Measurements from ENCODE around the gene GRAP2.

GRAP2 gene

GRCh38 chr22:40014667-40015248 lies 113.9 kb downstream of the GRAP2 start:
- H3K4me1 ChIP-seq (ENCODE audit: control insufficient read depth, insufficient read depth, low read length): no peaks in the 10 kb centered on the region
- no peak for DNase-seq (ENCODE audit: low read depth)
- H3K9ac ChIP-seq (ENCODE audit: low read length): no peak overlapping the region
- peaks cover 60% of the 10 kb centered on the region for H3K27me3 ChIP-seq (replicated peaks; ENCODE audit: control insufficient read depth, insufficient read depth, low read length)
- H3K36me3 ChIP-seq (ENCODE audit: control insufficient read depth, insufficient read depth, low read length, severe bottlenecking): no peaks in the 10 kb centered on the region
- H3K9me3 ChIP-seq (ENCODE audit: control insufficient read depth, low read length): no peaks in the 10 kb centered on the region
- H3K4me3 ChIP-seq (ENCODE audit: low read length): no peak overlapping the region

GRCh38 chr22:40015358-40015976 lies 114.6 kb downstream of the GRAP2 start:
- no peaks in the 10 kb centered on the region for H3K36me3 ChIP-seq (ENCODE audit: control insufficient read depth, insufficient read depth, low read length, severe bottlenecking)
- H3K4me1 ChIP-seq (ENCODE audit: control insufficient read depth, insufficient read depth, low read length): no peaks in the 10 kb centered on the region
- H3K27me3 ChIP-seq (replicated peaks; ENCODE audit: control insufficient read depth, insufficient read depth, low read length): peaks cover 56% of the 10 kb centered on the region
- H3K9ac ChIP-seq (ENCODE audit: low read length): no peak overlapping the region
- H3K9me3 ChIP-seq (ENCODE audit: control insufficient read depth, low read length): no peaks in the 10 kb centered on the region
- DNase-seq (ENCODE audit: low read depth): no peak
- no peak overlapping the region for H3K4me3 ChIP-seq (ENCODE audit: low read length)

GRCh38 chr22:40018051-40018450 lies 117.2 kb downstream of the GRAP2 start:
- Histone ChIP-seq H3K27me3 (replicated peaks; ENCODE audit: control insufficient read depth, insufficient read depth, low read length) (peaks cover 58% of the 10 kb centered on the region), H3K4me3 (ENCODE audit: low read length) (no peak overlapping the region), H3K36me3 (ENCODE audit: control insufficient read depth, insufficient read depth, low read length, severe bottlenecking) (no peaks in the 10 kb centered on the region), H3K9ac (ENCODE audit: low read length) (no peak overlapping the region), H3K4me1 (ENCODE audit: control insufficient read depth, insufficient read depth, low read length) (peaks cover 5% of the 10 kb centered on the region), H3K9me3 (ENCODE audit: control insufficient read depth, low read length) (no peaks in the 10 kb centered on the region)
- no peak for DNase-seq (ENCODE audit: low read depth)

- DNase-seq (ENCODE audit: low read depth): no peak
- H3K9ac ChIP-seq (ENCODE audit: low read length): no peak overlapping the region
- no peaks in the 10 kb centered on the region for H3K9me3 ChIP-seq (ENCODE audit: control insufficient read depth, low read length)
- H3K36me3 ChIP-seq (ENCODE audit: control insufficient read depth, insufficient read depth, low read length, severe bottlenecking): no peaks in the 10 kb centered on the region
- H3K4me1 ChIP-seq (ENCODE audit: control insufficient read depth, insufficient read depth, low read length): peaks cover 7% of the 10 kb centered on the region
- peaks cover 59% of the 10 kb centered on the region for H3K27me3 ChIP-seq (replicated peaks; ENCODE audit: control insufficient read depth, insufficient read depth, low read length)
- H3K4me3 ChIP-seq (ENCODE audit: low read length): no peak overlapping the region
Measured at GRCh38 chr22:40019100-40019499, 118.2 kb downstream of the GRAP2 start.

DNA sequence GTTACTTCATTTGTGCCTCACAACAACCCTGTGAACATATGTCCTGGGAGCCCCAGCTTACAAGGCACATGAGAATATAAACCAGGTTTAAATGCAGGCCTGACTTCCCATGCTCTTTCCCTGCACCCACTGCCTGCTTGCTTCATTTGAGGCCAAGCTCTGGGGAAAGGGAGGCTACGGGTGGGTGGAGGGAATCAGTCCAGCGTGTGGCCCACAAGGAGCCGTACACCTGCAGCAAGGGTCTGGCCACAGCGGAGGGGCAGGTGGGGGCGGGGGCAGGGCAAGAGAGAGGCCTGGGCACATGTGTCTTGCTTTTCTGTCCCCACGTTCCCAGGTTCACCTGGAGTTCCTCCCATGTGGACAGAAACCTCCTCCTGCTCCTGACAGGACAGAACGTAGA lies 120.1 kb downstream of the GRAP2 start:
- Histone ChIP-seq H3K27me3 (replicated peaks; ENCODE audit: control insufficient read depth, insufficient read depth, low read length) (peaks cover 51% of the 10 kb centered on the region), H3K4me1 (ENCODE audit: control insufficient read depth, insufficient read depth, low read length) (peaks cover 7% of the 10 kb centered on the region), H3K9ac (ENCODE audit: low read length) (no peak overlapping the region), H3K36me3 (ENCODE audit: control insufficient read depth, insufficient read depth, low read length, severe bottlenecking) (no peaks in the 10 kb centered on the region), H3K9me3 (ENCODE audit: control insufficient read depth, low read length) (no peaks in the 10 kb centered on the region), H3K4me3 (ENCODE audit: low read length) (no peak overlapping the region)
- no peak for DNase-seq (ENCODE audit: low read depth)

DNA sequence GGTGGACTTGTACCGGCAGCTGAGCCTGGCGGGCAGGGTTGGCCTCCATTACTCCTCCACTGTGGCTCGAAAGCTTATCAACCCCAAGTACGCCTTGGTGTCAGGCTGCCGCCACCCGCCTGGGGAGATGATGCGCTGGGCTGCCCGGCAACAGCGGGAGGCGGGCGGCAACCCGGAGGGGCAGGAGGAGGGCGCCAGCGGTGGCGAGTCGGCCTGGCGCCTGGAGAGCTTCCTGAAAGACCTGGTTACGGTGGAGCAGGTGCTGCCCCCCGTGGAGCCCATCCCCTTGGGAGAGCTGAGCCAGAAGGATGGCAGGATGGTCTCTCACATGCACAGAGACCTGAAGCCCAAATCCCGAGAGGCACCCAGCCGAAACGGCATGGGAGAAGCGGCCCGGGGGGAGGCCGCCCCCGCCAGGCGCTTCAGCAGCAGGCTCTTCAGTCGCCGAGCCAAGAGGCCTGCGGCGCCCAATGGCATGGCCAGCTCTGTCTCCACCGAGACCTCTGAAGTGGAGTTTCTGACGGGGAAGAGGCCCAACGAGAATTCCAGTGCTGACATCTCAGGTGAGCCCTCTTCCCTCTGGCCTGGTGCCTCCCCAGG lies 120.6 kb downstream of the GRAP2 start:
- H3K9me3 ChIP-seq (ENCODE audit: control insufficient read depth, low read length): no peaks in the 10 kb centered on the region
- no peaks in the 10 kb centered on the region for H3K36me3 ChIP-seq (ENCODE audit: control insufficient read depth, insufficient read depth, low read length, severe bottlenecking)
- H3K9ac ChIP-seq (ENCODE audit: low read length): no peak overlapping the region
- peaks cover 48% of the 10 kb centered on the region for H3K27me3 ChIP-seq (replicated peaks; ENCODE audit: control insufficient read depth, insufficient read depth, low read length)
- DNase-seq (ENCODE audit: low read depth): no peak
- no peak overlapping the region for H3K4me3 ChIP-seq (ENCODE audit: low read length)
- peaks cover 7% of the 10 kb centered on the region for H3K4me1 ChIP-seq (ENCODE audit: control insufficient read depth, insufficient read depth, low read length)

DNA sequence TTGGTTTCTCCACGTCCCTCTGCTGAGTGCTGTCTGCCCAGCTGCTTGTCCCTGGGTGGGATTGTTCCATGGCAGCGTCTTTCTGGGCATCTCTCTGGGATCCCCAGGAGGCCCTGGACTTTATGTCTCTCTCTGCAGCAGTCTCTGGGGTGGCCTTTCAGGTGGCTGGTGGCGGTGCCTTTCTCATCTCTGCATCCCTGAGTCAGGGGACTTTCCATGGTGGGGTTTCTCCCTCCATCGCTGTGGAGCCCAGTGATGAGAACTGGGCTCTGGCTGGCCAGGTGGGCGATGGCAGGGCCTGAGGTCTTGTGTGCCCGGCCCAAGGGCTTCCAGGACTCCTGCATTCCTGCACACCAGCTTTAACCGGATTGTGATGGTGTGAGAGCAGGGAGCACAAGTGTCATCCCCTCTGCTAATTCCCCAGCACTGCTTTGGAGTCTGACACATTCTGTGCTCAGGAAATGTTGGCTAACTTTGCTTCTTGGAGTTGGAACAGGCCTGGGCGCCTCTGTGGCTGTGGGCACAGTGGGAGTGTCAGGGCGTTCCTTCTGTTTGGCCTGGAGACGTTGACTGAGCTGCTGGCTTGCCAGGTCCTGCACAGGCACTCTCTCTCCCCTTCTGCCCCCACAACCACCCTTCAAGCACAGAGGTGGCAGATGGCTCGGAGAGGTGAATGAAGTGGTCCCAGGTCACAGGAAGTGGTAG lies 121.8 kb downstream of the GRAP2 start:
- no peaks in the 10 kb centered on the region for H3K36me3 ChIP-seq (ENCODE audit: control insufficient read depth, insufficient read depth, low read length, severe bottlenecking)

More for the DNA sequence above, 121.8 kb downstream of the GRAP2 start:
- Histone ChIP-seq H3K9me3 (ENCODE audit: control insufficient read depth, low read length) (no peaks in the 10 kb centered on the region), H3K9ac (ENCODE audit: low read length) (no peak overlapping the region), H3K27me3 (replicated peaks; ENCODE audit: control insufficient read depth, insufficient read depth, low read length) (peaks cover 52% of the 10 kb centered on the region), H3K4me3 (ENCODE audit: low read length) (no peak overlapping the region), H3K4me1 (ENCODE audit: control insufficient read depth, insufficient read depth, low read length) (peaks cover 7% of the 10 kb centered on the region)
- DNase-seq (ENCODE audit: low read depth): no peak

Data from adipocyte (in vitro differentiated cells).